GM12891 (cell line): ENCODE measurements around the gene KDM5A.
"Not testable (repeated sequence)": the region's sequence is repeated elsewhere in the genome, so short reads cannot be mapped to it uniquely, and the experiment has no call there.

Experiments used
- DNase-seq: peaks from one replicate; pipeline ENCODE4 v3.0.0; 2011; ENCODE audit warnings: low spot score; ENCODE audit not compliant: insufficient read length
- FAIRE-seq: peaks from 2 replicates; lab custom pipeline; 2011; peaks lifted over from hg19 to GRCh38; lab: Jason Lieb, UNC
- PAX5 ChIP-seq: IDR thresholded peaks from 2 replicates; pipeline ENCODE4 v1.6.1; 2011; ENCODE audit warnings: low read length, moderate library complexity, mild to moderate bottlenecking; ENCODE audit not compliant: insufficient read depth, severe bottlenecking
- POLR2A ChIP-seq: IDR thresholded peaks from 2 replicates; pipeline ENCODE4 v1.6.1; 2011; ENCODE audit warnings: low read depth, low read length, control low read depth
- POLR2AphosphoS5 ChIP-seq: IDR thresholded peaks from 2 replicates; pipeline ENCODE4 v1.6.1; 2011; ENCODE audit warnings: low read depth, low read length, control low read depth
- POU2F2 ChIP-seq: IDR thresholded peaks from 2 replicates; pipeline ENCODE4 v1.6.1; 2011; ENCODE audit warnings: low read depth, mild to moderate bottlenecking, control low read depth, low read length, moderate library complexity
- SPI1 ChIP-seq: IDR thresholded peaks from 2 replicates; pipeline ENCODE4 v1.6.1; 2011; ENCODE audit warnings: low read depth, low read length, control low read depth
- TAF1 ChIP-seq: IDR thresholded peaks from 2 replicates; pipeline ENCODE4 v1.6.1; 2011; ENCODE audit warnings: low read depth, low read length, control low read depth

Gene KDM5A

DNA sequence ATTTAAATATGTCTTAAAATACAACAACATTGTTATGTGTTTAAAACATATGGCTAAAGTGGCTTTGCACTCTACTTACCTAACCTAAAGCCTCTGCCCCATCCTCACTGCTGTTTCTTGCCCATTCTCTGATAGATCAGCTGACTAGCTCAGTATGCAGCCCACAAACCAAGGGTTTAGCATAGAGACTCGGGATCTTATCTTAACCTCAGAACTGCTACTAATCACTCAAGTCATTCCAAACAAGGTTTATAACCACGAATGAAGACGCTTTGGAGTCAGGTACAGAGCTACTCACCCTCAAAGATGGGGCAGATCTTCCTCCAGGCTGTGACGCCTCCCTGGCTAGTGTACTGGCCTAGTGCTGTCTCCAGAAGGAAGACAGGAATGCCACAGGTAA, 145.7 kb downstream of the KDM5A start:
- no peak for TF ChIP-seq POLR2AphosphoS5
- no peak for TF ChIP-seq PAX5
- no peak for TF ChIP-seq POU2F2
- no peak for TF ChIP-seq TAF1
- TF ChIP-seq POLR2A, result no peak
- TF ChIP-seq SPI1, result no peak
- DNase-seq (no peak), FAIRE-seq (no peak)

DNA sequence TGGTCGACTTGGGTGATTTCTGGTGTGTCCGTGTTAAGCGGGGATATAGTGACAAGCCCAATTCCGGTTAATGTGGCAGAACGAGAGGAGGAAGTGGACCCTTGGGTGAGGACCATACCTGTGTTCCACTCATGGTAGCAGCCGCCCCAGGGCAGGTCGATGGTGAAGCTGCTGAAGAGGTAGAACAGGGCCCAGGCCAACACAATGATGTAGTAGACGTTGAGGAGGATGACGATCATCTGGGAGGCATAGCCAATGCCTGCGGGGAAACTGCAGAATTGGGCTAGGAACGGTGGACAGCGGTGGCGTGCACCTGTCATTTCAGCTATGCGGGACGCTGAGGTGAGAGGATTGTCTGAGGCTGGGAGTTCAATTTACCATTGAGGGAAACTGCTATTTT, 146.6 kb downstream of the KDM5A start:
- no peak for FAIRE-seq
- DNase-seq, result no peak
- TF ChIP-seq PAX5, result no peak
- TF ChIP-seq SPI1, result no peak
- no peak for TF ChIP-seq POLR2AphosphoS5
- TF ChIP-seq TAF1, result no peak
- TF ChIP-seq POLR2A, result no peak
- TF ChIP-seq POU2F2, result no peak

DNA sequence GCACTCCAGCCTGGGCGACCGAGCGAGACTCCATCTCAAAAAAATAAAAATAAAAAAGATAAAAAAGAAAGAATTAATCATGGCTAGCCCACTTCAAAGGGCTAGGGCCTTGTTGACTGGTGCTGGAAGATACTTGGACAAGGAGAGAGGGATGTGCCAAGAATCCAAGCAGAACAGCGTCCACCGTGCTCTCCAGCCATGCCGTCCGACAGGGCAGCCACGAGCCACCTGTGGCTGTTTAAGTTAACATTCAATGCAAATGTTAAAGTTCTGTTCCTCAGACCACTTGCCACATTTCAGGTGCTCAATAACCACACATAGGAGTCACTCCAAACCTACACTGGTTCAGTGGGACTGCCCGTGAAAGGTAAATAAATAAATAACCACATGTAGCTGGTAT, 147.9 kb downstream of the KDM5A start:
- TF ChIP-seq POLR2AphosphoS5 (no peak), POLR2A (no peak)
- DNase-seq (no peak), FAIRE-seq (no peak)

DNA sequence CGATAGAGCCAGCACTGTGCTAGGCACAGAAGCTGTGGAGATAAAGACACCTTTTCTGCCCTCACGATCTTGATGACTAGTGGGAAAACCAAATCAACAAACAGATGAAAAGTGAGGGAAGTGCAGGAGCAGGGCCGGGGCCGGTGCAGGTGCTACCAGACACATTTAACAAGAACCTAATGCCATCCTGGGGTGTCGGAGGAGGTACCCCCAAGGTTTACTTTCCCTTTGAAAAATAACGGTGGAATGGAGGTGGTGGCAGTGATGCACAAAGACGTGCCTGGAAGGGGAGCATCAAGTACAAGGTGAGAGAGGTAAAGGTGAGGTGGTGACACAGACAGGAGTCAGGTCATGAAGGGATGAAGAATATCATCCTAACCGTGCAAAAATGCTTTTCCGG, 148.6 kb downstream of the KDM5A start:
- TF ChIP-seq TAF1 (no peak), POLR2AphosphoS5 (no peak), PAX5 (no peak)
- no peak for FAIRE-seq
- no peak for DNase-seq

DNA sequence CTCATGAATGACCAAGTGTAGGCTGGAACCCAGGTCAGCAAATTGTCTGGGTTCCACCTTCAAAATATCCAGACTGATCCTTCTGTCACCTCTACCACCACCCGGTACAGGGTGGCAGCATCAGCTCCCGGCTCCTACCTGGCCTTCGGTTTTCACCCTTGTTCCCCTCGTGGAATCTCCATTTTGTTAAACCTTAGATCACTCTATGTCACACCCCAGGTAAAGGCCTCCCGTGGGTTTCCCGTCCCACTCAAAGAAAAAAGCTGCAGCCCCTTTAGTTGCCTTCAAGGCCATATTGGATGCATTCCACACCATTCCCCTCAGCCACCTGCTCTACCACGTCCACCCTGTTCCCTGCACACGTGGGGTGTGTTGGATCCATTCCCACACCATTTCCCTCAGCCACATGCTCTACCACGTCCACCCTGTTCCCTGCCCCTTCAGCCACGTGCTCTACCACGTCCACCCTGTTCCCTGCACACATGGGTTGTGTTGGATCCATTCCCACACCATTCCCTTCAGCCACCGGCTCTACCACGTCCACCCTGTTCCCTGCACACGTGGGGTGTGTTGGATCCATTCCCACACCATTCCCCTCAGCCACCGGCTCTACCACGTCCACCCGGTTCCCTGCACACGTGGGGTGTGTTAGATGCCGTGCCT, 150.3 kb downstream of the KDM5A start:
- TF ChIP-seq POU2F2, result no peak
- no peak for TF ChIP-seq POLR2A
- no peak for TF ChIP-seq PAX5
- TF ChIP-seq POLR2AphosphoS5, result no peak
- no peak for TF ChIP-seq SPI1
- TF ChIP-seq TAF1, result no peak
- no peak for DNase-seq
- no peak for FAIRE-seq

DNA sequence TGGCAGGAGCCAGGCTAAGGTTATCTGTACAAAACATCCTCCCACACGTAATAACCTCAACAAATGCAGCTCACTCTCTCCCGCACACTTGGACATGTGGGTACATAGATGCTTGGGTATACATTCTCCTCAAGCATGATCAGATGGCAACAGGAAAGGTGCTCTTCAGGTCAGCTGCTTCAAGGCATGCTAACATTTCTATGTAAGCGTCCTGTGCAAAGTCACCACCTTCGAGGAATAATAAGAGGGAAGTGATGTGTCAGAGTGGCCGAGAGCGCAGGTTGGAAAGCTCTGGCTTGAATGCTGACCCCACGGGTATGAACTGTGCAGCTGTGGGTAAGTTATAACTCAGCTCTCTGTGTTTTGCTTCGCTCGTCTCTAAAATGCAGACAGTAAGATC, 151.0 kb downstream of the KDM5A start:
- FAIRE-seq (no peak), DNase-seq (no peak)
- TF ChIP-seq TAF1, result no peak
- TF ChIP-seq POLR2A, result no peak
- TF ChIP-seq POU2F2, result no peak
- TF ChIP-seq PAX5, result no peak
- TF ChIP-seq POLR2AphosphoS5, result no peak
- no peak for TF ChIP-seq SPI1

DNA sequence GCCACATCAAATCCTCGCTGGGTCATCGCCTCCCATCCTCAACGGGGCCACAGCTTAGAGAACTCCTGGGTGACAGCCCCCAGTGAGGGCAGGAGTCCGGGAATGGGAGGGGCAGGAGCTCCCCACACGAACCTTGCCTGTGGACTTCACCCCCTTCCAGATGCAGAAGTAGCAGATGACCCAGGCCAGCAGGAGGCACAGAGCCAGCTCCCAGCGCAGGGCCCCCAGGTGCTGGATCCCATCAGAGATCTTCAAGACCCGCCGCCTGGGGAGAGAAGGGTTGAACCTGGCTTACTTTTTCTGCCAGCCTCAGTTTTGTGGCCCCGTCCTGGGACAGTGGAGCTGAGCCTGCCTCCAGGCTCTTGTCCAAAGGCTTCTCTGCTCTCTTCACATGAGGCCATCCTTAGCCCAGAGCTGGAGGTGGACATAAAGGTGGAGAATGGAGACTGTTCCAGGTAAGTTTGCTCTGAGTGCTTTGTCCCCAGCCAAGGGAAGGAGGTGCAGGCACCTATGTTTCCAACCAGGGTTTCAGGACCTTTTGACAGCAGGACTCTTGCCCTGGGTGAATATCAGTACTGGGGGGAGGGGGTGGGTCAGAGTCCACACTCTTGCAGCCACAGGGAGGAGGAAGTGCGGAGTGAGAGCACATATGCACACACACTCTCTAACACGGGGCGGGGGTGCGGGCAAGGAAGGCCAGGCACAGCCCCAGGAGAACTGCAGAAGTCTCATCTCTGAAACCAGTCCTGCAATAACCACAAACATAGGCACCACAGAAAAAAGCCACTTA, 151.9 kb downstream of the KDM5A start:
- FAIRE-seq, result no peak
- no peak for TF ChIP-seq PAX5
- no peak for TF ChIP-seq POLR2AphosphoS5
- TF ChIP-seq TAF1, result no peak
- TF ChIP-seq POLR2A, result no peak
- TF ChIP-seq POU2F2, result no peak
- TF ChIP-seq SPI1, result no peak
- no peak for DNase-seq

DNA sequence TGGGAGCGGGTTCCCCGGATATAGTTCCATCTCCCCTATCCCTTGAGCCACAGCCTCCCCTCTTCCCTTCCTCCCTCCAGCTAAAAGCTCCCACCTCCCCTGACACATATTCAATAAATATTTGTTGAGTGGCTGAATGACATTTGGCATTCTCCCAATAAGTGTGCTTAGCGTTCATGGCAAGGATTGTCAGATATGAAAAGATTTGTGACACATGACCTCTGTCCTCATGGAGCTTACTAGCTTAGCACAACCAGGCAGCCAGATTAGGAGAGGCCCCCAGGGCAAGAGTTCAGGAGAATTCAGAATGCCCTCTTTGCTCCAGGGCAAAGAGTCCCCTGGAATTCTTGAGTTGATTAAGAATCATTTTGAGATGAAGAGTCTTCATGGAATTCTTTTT, 152.7 kb downstream of the KDM5A start:
- no peak for TF ChIP-seq PAX5
- FAIRE-seq (no peak), DNase-seq (no peak)

DNA sequence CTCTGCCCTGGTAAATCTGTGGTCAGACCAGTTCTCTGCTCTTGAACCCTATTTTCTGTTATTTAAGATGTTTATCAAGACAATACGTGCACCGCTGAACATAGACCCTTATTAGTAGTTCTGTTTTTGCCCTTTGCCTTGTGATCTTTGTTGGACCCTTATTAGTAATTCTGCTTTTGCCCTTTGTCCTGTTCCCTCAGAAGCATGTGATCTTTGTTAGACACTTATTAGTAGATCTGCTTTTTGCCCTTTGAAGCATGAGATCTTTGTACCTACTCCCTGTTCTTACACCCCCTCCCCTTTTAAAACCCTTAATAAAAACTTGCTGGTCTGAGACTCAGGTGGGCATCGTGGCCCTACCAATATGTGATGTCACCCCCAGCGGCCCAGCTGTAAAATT, 153.2 kb downstream of the KDM5A start:
- FAIRE-seq, DNase-seq: not testable (repeated sequence)

DNA sequence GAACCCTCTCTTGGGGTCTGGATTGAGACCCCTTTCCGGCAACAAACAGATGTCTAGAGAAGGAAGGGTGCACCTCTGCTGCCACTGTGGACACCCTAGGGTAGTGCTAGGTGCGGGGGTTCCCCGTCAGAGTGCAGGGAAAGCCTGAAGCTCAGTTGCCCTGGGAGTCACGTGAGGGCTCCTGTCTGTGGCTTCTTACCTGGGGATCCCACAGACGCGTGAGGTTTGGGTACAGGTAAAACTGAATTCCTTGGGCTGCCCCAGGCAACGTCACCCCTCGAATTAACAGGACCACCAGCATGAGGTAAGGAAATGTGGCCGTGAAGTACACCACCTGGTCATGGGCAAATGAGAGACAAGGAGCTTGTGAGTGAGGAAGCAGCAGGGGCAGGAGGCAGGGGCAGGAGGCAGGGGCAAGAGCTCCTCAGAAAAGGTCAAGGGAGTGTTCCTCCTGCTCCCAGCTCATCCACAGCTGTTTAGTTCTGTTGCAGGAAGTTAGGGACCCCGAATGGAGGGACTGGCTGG, 154.2 kb downstream of the KDM5A start:
- no peak for TF ChIP-seq SPI1
- TF ChIP-seq PAX5, result no peak
- TF ChIP-seq POU2F2, result no peak
- TF ChIP-seq POLR2A, result no peak
- no peak for TF ChIP-seq TAF1
- no peak for TF ChIP-seq POLR2AphosphoS5
- FAIRE-seq, result no peak
- no peak for DNase-seq

DNA sequence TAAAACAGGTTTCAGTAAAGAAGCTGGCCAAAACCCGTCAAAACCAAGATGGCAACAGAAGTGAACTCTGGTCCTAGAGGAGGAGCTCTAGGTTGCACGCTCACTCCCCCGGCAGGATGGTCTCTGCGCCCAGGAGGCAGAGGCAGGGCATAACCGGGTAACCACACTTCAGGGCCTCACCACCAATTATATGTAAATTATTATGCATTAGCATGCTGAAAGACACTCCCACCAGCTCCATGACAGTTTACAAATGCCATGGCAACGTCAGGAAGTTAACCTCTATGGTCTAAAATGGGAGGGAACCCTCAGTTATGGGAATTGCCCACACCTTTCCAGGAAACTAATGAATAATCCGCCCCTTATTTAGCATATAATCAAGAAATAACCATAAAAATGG, 155.1 kb downstream of the KDM5A start:
- TF ChIP-seq PAX5 (no peak), SPI1 (no peak), POLR2A (no peak), POLR2AphosphoS5 (no peak), POU2F2 (no peak), TAF1 (no peak)
- no peak for DNase-seq
- FAIRE-seq, result no peak
